GM19467 (cell line): Measurements from ENCODE around the gene EFNA5.

Experiments used
- ATAC-seq: cut with Tn5 transposase; IDR thresholded peaks from one replicate; pipeline ENCODE4 v1.9.1; 2021; ENCODE audit warnings: mild to moderate bottlenecking, moderate library complexity; ENCODE audit not compliant: unreplicated experiment

The EFNA5 gene

GRCh38 chr5:107403228-107403953 is 267.3 kb downstream of the EFNA5 start:
- ATAC-seq = no peak

GRCh38 chr5:107402434-107403227 is 268.1 kb downstream of the EFNA5 start:
- ATAC-seq = no peak

GRCh38 chr5:107401470-107402122 is 269.1 kb downstream of the EFNA5 start:
- no peak for ATAC-seq

- ATAC-seq = no peak
Measured at GRCh38 chr5:107400328-107400727, 270.4 kb downstream of the EFNA5 start.

GRCh38 chr5:107398703-107399102 is 272.0 kb downstream of the EFNA5 start:
- ATAC-seq = no peak

- peak; percentile 41 for ATAC-seq
Measured at GRCh38 chr5:107396351-107396690, 274.4 kb downstream of the EFNA5 start.

- ATAC-seq = peak; percentile 83
Measured at GRCh38 chr5:107395632-107396350, 274.9 kb downstream of the EFNA5 start.

GRCh38 chr5:107393851-107394250 is 276.9 kb downstream of the EFNA5 start:
- no peak for ATAC-seq

- ATAC-seq = no peak
Measured at GRCh38 chr5:107391787-107392186, 278.9 kb downstream of the EFNA5 start.

- ATAC-seq = no peak
Measured at GRCh38 chr5:107389775-107390148, 281.0 kb downstream of the EFNA5 start.

- peak; percentile 91 for ATAC-seq
Measured at GRCh38 chr5:107389130-107389774, 281.5 kb downstream of the EFNA5 start.

GRCh38 chr5:107388141-107388861 is 282.4 kb downstream of the EFNA5 start:
- ATAC-seq = peak; percentile 37

GRCh38 chr5:107387526-107388140 is 283.1 kb downstream of the EFNA5 start:
- no peak for ATAC-seq

- ATAC-seq = no peak
Measured at GRCh38 chr5:107385708-107386107, 285.0 kb downstream of the EFNA5 start.

- no peak for ATAC-seq
Measured at GRCh38 chr5:107384256-107384655, 286.5 kb downstream of the EFNA5 start.

- ATAC-seq = no peak
Measured at GRCh38 chr5:107383414-107383813, 287.3 kb downstream of the EFNA5 start.

- no peak for ATAC-seq
Measured at GRCh38 chr5:107381189-107381856, 289.4 kb downstream of the EFNA5 start.

GRCh38 chr5:107380654-107381053 is 290.1 kb downstream of the EFNA5 start:
- no peak for ATAC-seq
